ENCODE data around the gene TDRD7.

TDRD7 gene

GRCh38 chr9:97411440-97411788, 482 bp upstream of the TDRD7 start:
- Histone ChIP-seq H2BK15ac (replicated peaks; ENCODE audit: low read depth) (no peak overlapping the region), H2BK120ac (ENCODE audit: low read depth, low read length) (no peak overlapping the region), H3K36me3 (ENCODE audit: control insufficient read depth, insufficient read depth, low read length) (no peaks in the 10 kb centered on the region), H3K56ac (ENCODE audit: low read length) (no peak overlapping the region), H3K4me1 (ENCODE audit: control insufficient read depth, low read depth, low read length) (no peaks in the 10 kb centered on the region), H2AK5ac (ENCODE audit: low read length) (no peak overlapping the region), H3K4me2 (ENCODE audit: low read length) (peak overlapping the region; percentile 16), H3K18ac (ENCODE audit: low read length) (no peak overlapping the region), H4K8ac (ENCODE audit: low read depth, low read length) (no peak overlapping the region), H3K27me3 (ENCODE audit: insufficient read depth, low read length, poor library complexity) (no peaks in the 10 kb centered on the region), H3K23ac (ENCODE audit: low read length) (no peak overlapping the region), H3K79me2 (ENCODE audit: control insufficient read depth, insufficient read depth, low read length) (no peaks in the 10 kb centered on the region), H3K4me3 (ENCODE audit: low read length) (no peak overlapping the region), H3K27ac (ENCODE audit: low read depth, low read length) (no peak overlapping the region), H3K9ac (ENCODE audit: low read length) (peak overlapping the region; percentile 38), H2BK5ac (ENCODE audit: low read length) (no peak overlapping the region), H3K79me1 (ENCODE audit: low read length) (no peaks in the 10 kb centered on the region), H3K4ac (ENCODE audit: low read depth, low read length) (no peak overlapping the region), H4K5ac (ENCODE audit: low read length) (no peak overlapping the region)
- no CpG with 5 or more reads among the region's 3 CpGs for WGBS (ENCODE audit: extremely low coverage, insufficient coverage, low lambda C conversion rate)
- DNase-seq, result no peak

DNA sequence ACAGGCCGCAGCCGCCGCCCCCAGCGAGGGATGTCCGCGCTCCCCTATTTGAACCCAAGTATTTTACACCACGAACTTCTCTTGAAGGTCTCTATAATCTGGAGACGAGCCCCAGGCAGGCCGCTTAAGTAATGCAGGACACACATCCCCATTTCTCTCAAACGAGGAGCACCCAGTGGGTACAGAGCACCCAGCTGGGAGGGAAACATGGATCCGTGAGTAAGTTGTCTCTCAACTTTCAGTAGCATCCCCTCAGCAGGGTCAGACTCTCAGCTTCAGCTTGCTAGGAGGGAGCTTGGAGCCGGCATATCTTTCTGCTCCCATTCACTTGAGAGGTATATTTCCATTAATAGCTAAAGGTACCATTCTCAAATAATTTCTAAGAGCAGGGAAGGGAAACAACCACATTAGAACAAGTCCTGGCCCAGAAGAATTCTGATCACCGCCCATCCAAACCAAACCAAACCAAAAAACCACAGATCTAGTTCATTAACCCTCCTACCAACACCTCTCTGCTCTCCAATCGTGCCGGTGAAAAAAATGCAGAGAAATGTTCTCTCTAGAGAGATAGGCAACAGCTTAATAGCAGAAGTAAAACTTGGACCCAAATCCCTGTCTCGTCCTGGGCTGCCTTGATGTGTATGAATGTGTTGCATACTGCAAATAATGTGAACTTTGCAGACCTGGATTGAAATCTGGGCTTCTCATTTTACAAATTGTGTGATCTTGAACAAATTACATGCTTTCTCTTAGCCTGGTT, 910 bp downstream of the TDRD7 start:
- H3K79me1 ChIP-seq (ENCODE audit: low read length), result no peaks in the 10 kb centered on the region
- no peak overlapping the region for H4K8ac ChIP-seq (ENCODE audit: low read depth, low read length)
- no peak overlapping the region for H3K23ac ChIP-seq (ENCODE audit: low read length)
- H3K56ac ChIP-seq (ENCODE audit: low read length), result peak overlapping the region; percentile 26
- no peak overlapping the region for H2BK120ac ChIP-seq (ENCODE audit: low read depth, low read length)
- H2BK15ac ChIP-seq (replicated peaks; ENCODE audit: low read depth), result no peak overlapping the region
- H3K9ac ChIP-seq (ENCODE audit: low read length), result peak overlapping the region; percentile 30
- WGBS (ENCODE audit: extremely low coverage, insufficient coverage, low lambda C conversion rate), result no CpG with 5 or more reads among the region's 16 CpGs
- no peak overlapping the region for H4K5ac ChIP-seq (ENCODE audit: low read length)
- H3K27ac ChIP-seq (ENCODE audit: low read depth, low read length), result no peak overlapping the region
- no peaks in the 10 kb centered on the region for H3K27me3 ChIP-seq (ENCODE audit: insufficient read depth, low read length, poor library complexity)
- H3K4me1 ChIP-seq (ENCODE audit: control insufficient read depth, low read depth, low read length), result no peaks in the 10 kb centered on the region
- H2BK5ac ChIP-seq (ENCODE audit: low read length), result no peak overlapping the region
- H3K18ac ChIP-seq (ENCODE audit: low read length), result no peak overlapping the region
- peak overlapping the region; percentile 1 for H3K4me3 ChIP-seq (ENCODE audit: low read length)
- no peaks in the 10 kb centered on the region for H3K79me2 ChIP-seq (ENCODE audit: control insufficient read depth, insufficient read depth, low read length)
- peak; percentile 17 for DNase-seq
- H3K4ac ChIP-seq (ENCODE audit: low read depth, low read length), result no peak overlapping the region
- no peaks in the 10 kb centered on the region for H3K36me3 ChIP-seq (ENCODE audit: control insufficient read depth, insufficient read depth, low read length)
- no peak overlapping the region for H2AK5ac ChIP-seq (ENCODE audit: low read length)
- H3K4me2 ChIP-seq (ENCODE audit: low read length), result peak overlapping the region; percentile 0

- DNase-seq, result no peak
- no CpG with 5 or more reads among the region's 4 CpGs for WGBS (ENCODE audit: extremely low coverage, insufficient coverage, low lambda C conversion rate)
- H3K56ac ChIP-seq (ENCODE audit: low read length), result peak overlapping the region; percentile 9
- H3K36me3 ChIP-seq (ENCODE audit: control insufficient read depth, insufficient read depth, low read length), result no peaks in the 10 kb centered on the region
- H3K23ac ChIP-seq (ENCODE audit: low read length), result no peak overlapping the region
- H2BK5ac ChIP-seq (ENCODE audit: low read length), result no peak overlapping the region
- H3K27me3 ChIP-seq (ENCODE audit: insufficient read depth, low read length, poor library complexity), result no peaks in the 10 kb centered on the region
- H4K5ac ChIP-seq (ENCODE audit: low read length), result no peak overlapping the region
- H3K79me2 ChIP-seq (ENCODE audit: control insufficient read depth, insufficient read depth, low read length), result no peaks in the 10 kb centered on the region
- no peak overlapping the region for H3K4ac ChIP-seq (ENCODE audit: low read depth, low read length)
- no peak overlapping the region for H2BK120ac ChIP-seq (ENCODE audit: low read depth, low read length)
- H2AK5ac ChIP-seq (ENCODE audit: low read length), result no peak overlapping the region
- no peaks in the 10 kb centered on the region for H3K79me1 ChIP-seq (ENCODE audit: low read length)
- no peaks in the 10 kb centered on the region for H3K4me1 ChIP-seq (ENCODE audit: control insufficient read depth, low read depth, low read length)
- no peak overlapping the region for H3K27ac ChIP-seq (ENCODE audit: low read depth, low read length)
- H3K9ac ChIP-seq (ENCODE audit: low read length), result peak overlapping the region; percentile 30
- no peak overlapping the region for H3K4me2 ChIP-seq (ENCODE audit: low read length)
- no peak overlapping the region for H3K18ac ChIP-seq (ENCODE audit: low read length)
- no peak overlapping the region for H4K8ac ChIP-seq (ENCODE audit: low read depth, low read length)
- H2BK15ac ChIP-seq (replicated peaks; ENCODE audit: low read depth), result no peak overlapping the region
- peak overlapping the region; percentile 3 for H3K4me3 ChIP-seq (ENCODE audit: low read length)
Measured at GRCh38 chr9:97413462-97413861, 1.6 kb downstream of the TDRD7 start.

DNA sequence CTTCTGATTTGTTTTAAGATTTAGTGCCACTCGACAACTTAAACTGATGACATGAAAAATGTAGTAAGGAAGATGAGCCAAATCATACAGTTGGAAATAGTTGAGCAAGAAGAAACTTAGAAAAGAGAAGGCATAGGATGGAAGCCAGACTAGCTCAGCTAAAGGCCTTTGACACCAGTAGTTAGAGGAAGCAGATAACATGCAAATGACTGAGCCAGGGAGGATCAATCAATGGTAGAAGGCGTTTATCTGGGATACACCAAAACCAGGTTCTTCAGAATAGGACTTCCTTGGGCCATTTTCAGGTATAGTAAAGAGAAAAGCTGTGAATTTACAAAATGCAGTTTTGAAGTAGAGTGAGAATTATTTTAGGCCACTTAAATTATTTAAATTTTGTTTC, 3.2 kb downstream of the TDRD7 start:
- H3K36me3 ChIP-seq (ENCODE audit: control insufficient read depth, insufficient read depth, low read length), result no peaks in the 10 kb centered on the region
- peaks cover 5% of the 10 kb centered on the region for H3K4me1 ChIP-seq (ENCODE audit: control insufficient read depth, low read depth, low read length)
- H3K27me3 ChIP-seq (ENCODE audit: insufficient read depth, low read length, poor library complexity), result no peaks in the 10 kb centered on the region
- no peaks in the 10 kb centered on the region for H3K79me2 ChIP-seq (ENCODE audit: control insufficient read depth, insufficient read depth, low read length)
- no peak overlapping the region for H2BK15ac ChIP-seq (replicated peaks; ENCODE audit: low read depth)
- H3K4ac ChIP-seq (ENCODE audit: low read depth, low read length), result no peak overlapping the region
- no peak overlapping the region for H3K27ac ChIP-seq (ENCODE audit: low read depth, low read length)
- H2AK5ac ChIP-seq (ENCODE audit: low read length), result no peak overlapping the region
- no peak overlapping the region for H2BK120ac ChIP-seq (ENCODE audit: low read depth, low read length)
- peak; percentile 40 for DNase-seq
- H2BK5ac ChIP-seq (ENCODE audit: low read length), result no peak overlapping the region
- H3K9ac ChIP-seq (ENCODE audit: low read length), result no peak overlapping the region
- H3K23ac ChIP-seq (ENCODE audit: low read length), result no peak overlapping the region
- no peak overlapping the region for H4K5ac ChIP-seq (ENCODE audit: low read length)
- H3K4me2 ChIP-seq (ENCODE audit: low read length), result no peak overlapping the region
- H3K4me3 ChIP-seq (ENCODE audit: low read length), result no peak overlapping the region
- H3K56ac ChIP-seq (ENCODE audit: low read length), result no peak overlapping the region
- WGBS (ENCODE audit: extremely low coverage, insufficient coverage, low lambda C conversion rate), result no CpG with 5 or more reads among the region's 2 CpGs
- no peaks in the 10 kb centered on the region for H3K79me1 ChIP-seq (ENCODE audit: low read length)
- no peak overlapping the region for H3K18ac ChIP-seq (ENCODE audit: low read length)
- H4K8ac ChIP-seq (ENCODE audit: low read depth, low read length), result no peak overlapping the region

DNA sequence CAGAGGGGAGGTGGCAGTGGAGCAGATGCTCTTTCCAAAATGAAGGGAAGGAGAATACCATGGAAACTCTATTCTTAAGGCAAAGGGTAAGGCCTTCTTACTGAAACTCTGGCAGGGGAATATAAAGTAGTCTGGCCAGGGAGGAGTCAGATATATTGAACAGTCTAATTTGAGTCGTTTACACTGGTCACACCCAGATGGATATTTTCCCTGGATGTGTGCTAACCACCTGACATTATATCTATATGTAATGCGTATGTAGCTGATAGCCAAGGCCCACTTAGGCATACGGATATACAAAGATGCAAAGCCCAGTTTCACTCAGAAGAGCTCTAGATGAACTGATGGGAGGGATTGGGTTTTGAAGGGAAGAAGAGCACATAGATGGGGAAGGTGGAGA, 7.0 kb downstream of the TDRD7 start:
- no peaks in the 10 kb centered on the region for H3K79me1 ChIP-seq (ENCODE audit: low read length)
- DNase-seq, result no peak
- H2AK5ac ChIP-seq (ENCODE audit: low read length), result no peak overlapping the region
- H3K27ac ChIP-seq (ENCODE audit: low read depth, low read length), result peak overlapping the region; percentile 42
- H3K23ac ChIP-seq (ENCODE audit: low read length), result no peak overlapping the region
- H2BK5ac ChIP-seq (ENCODE audit: low read length), result no peak overlapping the region
- H3K36me3 ChIP-seq (ENCODE audit: control insufficient read depth, insufficient read depth, low read length), result no peaks in the 10 kb centered on the region
- no peak overlapping the region for H2BK15ac ChIP-seq (replicated peaks; ENCODE audit: low read depth)
- H3K4ac ChIP-seq (ENCODE audit: low read depth, low read length), result no peak overlapping the region
- H3K4me3 ChIP-seq (ENCODE audit: low read length), result no peak overlapping the region
- no peak overlapping the region for H2BK120ac ChIP-seq (ENCODE audit: low read depth, low read length)
- no peak overlapping the region for H3K9ac ChIP-seq (ENCODE audit: low read length)
- H4K8ac ChIP-seq (ENCODE audit: low read depth, low read length), result no peak overlapping the region
- no peaks in the 10 kb centered on the region for H3K27me3 ChIP-seq (ENCODE audit: insufficient read depth, low read length, poor library complexity)
- no peak overlapping the region for H3K18ac ChIP-seq (ENCODE audit: low read length)
- no peak overlapping the region for H3K56ac ChIP-seq (ENCODE audit: low read length)
- H3K4me1 ChIP-seq (ENCODE audit: control insufficient read depth, low read depth, low read length), result peaks cover 5% of the 10 kb centered on the region
- H3K4me2 ChIP-seq (ENCODE audit: low read length), result no peak overlapping the region
- no CpG with 5 or more reads among the region's 3 CpGs for WGBS (ENCODE audit: extremely low coverage, insufficient coverage, low lambda C conversion rate)
- H3K79me2 ChIP-seq (ENCODE audit: control insufficient read depth, insufficient read depth, low read length), result no peaks in the 10 kb centered on the region
- no peak overlapping the region for H4K5ac ChIP-seq (ENCODE audit: low read length)

GRCh38 chr9:97419309-97419867, 7.5 kb downstream of the TDRD7 start:
- Histone ChIP-seq H2BK15ac (replicated peaks; ENCODE audit: low read depth) (no peak overlapping the region), H2BK120ac (ENCODE audit: low read depth, low read length) (no peak overlapping the region), H4K5ac (ENCODE audit: low read length) (no peak overlapping the region), H3K4me1 (ENCODE audit: control insufficient read depth, low read depth, low read length) (peaks cover 5% of the 10 kb centered on the region), H3K4me2 (ENCODE audit: low read length) (no peak overlapping the region), H3K4me3 (ENCODE audit: low read length) (no peak overlapping the region), H3K27me3 (ENCODE audit: insufficient read depth, low read length, poor library complexity) (no peaks in the 10 kb centered on the region), H3K4ac (ENCODE audit: low read depth, low read length) (peak overlapping the region; percentile 4), H3K56ac (ENCODE audit: low read length) (no peak overlapping the region), H3K36me3 (ENCODE audit: control insufficient read depth, insufficient read depth, low read length) (no peaks in the 10 kb centered on the region), H3K18ac (ENCODE audit: low read length) (no peak overlapping the region), H4K8ac (ENCODE audit: low read depth, low read length) (no peak overlapping the region), H2AK5ac (ENCODE audit: low read length) (no peak overlapping the region), H3K79me2 (ENCODE audit: control insufficient read depth, insufficient read depth, low read length) (no peaks in the 10 kb centered on the region), H2BK5ac (ENCODE audit: low read length) (no peak overlapping the region), H3K9ac (ENCODE audit: low read length) (no peak overlapping the region), H3K23ac (ENCODE audit: low read length) (no peak overlapping the region), H3K79me1 (ENCODE audit: low read length) (no peaks in the 10 kb centered on the region), H3K27ac (ENCODE audit: low read depth, low read length) (peak overlapping the region; percentile 17)
- DNase-seq, result peak; percentile 57
- no CpG with 5 or more reads among the region's 2 CpGs for WGBS (ENCODE audit: extremely low coverage, insufficient coverage, low lambda C conversion rate)
